Smooth muscle cell (in vitro differentiated cells): Measurements from ENCODE around the gene CCDC8. TPM values are rescaled to one million over a fixed set of nuclear protein-coding genes. Genes with fewer than 3 reads are reported as not detected.

ENCODE experiments used
- DNase-seq: peaks from one replicate; lab custom pipeline; 2025; ENCODE audit not compliant: unreplicated experiment; lab: John Stamatoyannopoulos, UW
- H2AFZ ChIP-seq: fragments of 200-600 bp; sonication (generic); 2 replicates; pipeline ENCODE4 v1.6.0; 2016; ENCODE audit warnings: antibody characterized with exemption, low read depth, mild to moderate bottlenecking
- H3F3A ChIP-seq: fragments of 200-600 bp; sonication (generic); 2 replicates; pipeline ENCODE4 v1.6.0; 2017; ENCODE audit warnings: antibody characterized with exemption, low read depth
- H3K27ac ChIP-seq: fragments of 200-600 bp; sonication (generic); 2 replicates; pipeline ENCODE4 v1.5.1; 2016; ENCODE audit warnings: low read depth, mild to moderate bottlenecking
- H3K27me3 ChIP-seq: fragments of 200-600 bp; sonication (generic); 2 replicates; pipeline ENCODE4 v1.6.1; 2016; ENCODE audit warnings: low read depth, mild to moderate bottlenecking
- H3K36me3 ChIP-seq: fragments of 200-600 bp; sonication (generic); 2 replicates; pipeline ENCODE4 v1.5.1; 2016; ENCODE audit warnings: low read depth
- H3K4me1 ChIP-seq: fragments of 200-600 bp; sonication (generic); 2 replicates; pipeline ENCODE4 v1.5.1; 2016; ENCODE audit warnings: low read depth
- H3K4me2 ChIP-seq: fragments of 200-600 bp; sonication (generic); 2 replicates; pipeline ENCODE4 v1.6.0; 2016; ENCODE audit warnings: mild to moderate bottlenecking
- H3K4me3 ChIP-seq: fragments of 200-600 bp; sonication (generic); 2 replicates; pipeline ENCODE4 v1.5.1; 2016; ENCODE audit warnings: mild to moderate bottlenecking
- H3K79me2 ChIP-seq: fragments of 200-600 bp; sonication (generic); 2 replicates; pipeline ENCODE4 v1.6.0; 2016; ENCODE audit warnings: low read depth, mild to moderate bottlenecking
- H3K9ac ChIP-seq: fragments of 200-600 bp; sonication (generic); 2 replicates; pipeline ENCODE4 v1.6.0; 2016; ENCODE audit warnings: low read depth
- H3K9me3 ChIP-seq: fragments of 200-600 bp; sonication (generic); replicated peaks from 2 replicates; pipeline ENCODE4 v1.5.1; 2016; ENCODE audit warnings: low read depth
- H4K20me1 ChIP-seq: fragments of 200-600 bp; sonication (generic); 2 replicates; pipeline ENCODE4 v1.6.0; 2016; ENCODE audit warnings: low read depth
- CTCF ChIP-seq: fragments of 200-600 bp; sonication (generic); IDR thresholded peaks from 2 replicates; pipeline ENCODE4 v1.5.1; 2017; ENCODE audit warnings: borderline replicate concordance, mild to moderate bottlenecking, antibody characterized with exemption; ENCODE audit not compliant: insufficient read depth, poor library complexity, severe bottlenecking
- WGBS: methylation state at CpG from one replicate; pipeline ENCODE4 v1.1.7; 2016; ENCODE audit warnings: low lambda C conversion rate; 5-methylcytosine and 5-hydroxymethylcytosine counted together
- polyA plus RNA-seq: library from polyadenylated mRNA; unstranded; fragments of >200 nt; fragmentation: Nextera tagmentation; extraction: Ambion mirVana; gene quantifications from 2 replicates; pipeline ENCODE4 v1.2.1, GENCODE V29; 2016
- total RNA-seq: library from RNA; depleted of rRNA; stranded (reverse); fragments of >200 nt; gene quantifications from 2 replicates; pipeline ENCODE4 v1.2.3, GENCODE V29; 2014

The CCDC8 gene
- total and polyA plus RNA-seq, 2 experiments from 2014 or later: 17.9 to 44.5 TPM

DNA sequence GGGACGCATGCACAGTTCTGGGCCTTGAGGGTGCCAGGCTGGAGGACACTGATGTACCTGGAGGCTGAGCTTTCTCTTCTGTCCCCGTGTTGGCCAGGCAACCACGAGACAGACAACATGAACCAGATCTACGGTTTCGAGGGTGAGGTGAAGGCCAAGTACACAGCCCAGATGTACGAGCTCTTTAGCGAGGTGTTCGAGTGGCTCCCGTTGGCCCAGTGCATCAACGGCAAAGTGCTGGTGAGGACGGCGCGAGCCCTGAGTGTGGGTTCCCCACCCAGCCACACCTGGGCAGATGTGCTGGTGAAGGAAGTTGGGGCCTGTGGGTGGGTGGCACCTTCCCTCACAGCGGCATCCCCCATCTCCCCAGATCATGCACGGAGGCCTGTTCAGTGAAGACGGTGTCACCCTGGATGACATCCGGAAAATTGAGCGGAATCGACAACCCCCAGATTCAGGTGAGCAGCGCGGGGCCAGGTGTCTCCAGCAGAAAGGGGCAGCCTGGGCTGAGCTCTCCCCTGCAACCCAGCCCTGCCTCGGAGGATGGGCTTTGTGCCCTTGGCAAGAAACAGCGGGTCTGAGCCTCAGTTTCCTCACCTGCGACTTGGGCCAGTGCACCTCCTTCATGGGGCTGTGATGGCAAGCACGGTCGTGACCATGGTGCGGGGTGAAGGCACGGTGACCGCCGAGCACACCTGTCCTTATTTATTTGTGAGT is 26.2 kb downstream of the CCDC8 start:
- peaks cover 5% of the 10 kb centered on the region for H3K36me3 ChIP-seq
- 98% methylated on average over 30 of the region's 30 CpGs for WGBS
- no peaks in the 10 kb centered on the region for H3K9me3 ChIP-seq
- DNase-seq: no peak
- H3K4me3 ChIP-seq: no peak overlapping the region
- no peaks in the 10 kb centered on the region for H3K4me1 ChIP-seq
- H2AFZ ChIP-seq: no peak overlapping the region
- no peak overlapping the region for H3K9ac ChIP-seq
- no peak for TF ChIP-seq CTCF
- no peaks in the 10 kb centered on the region for H3K79me2 ChIP-seq
- peaks cover under 1% of the 10 kb centered on the region for H3F3A ChIP-seq
- no peak overlapping the region for H3K4me2 ChIP-seq
- H3K27me3 ChIP-seq: no peaks in the 10 kb centered on the region
- H3K27ac ChIP-seq: no peak overlapping the region
- H4K20me1 ChIP-seq: peaks cover 3% of the 10 kb centered on the region

- Histone ChIP-seq H3K9me3 (no peaks in the 10 kb centered on the region), H2AFZ (no peak overlapping the region), H4K20me1 (peaks cover 13% of the 10 kb centered on the region), H3K4me3 (no peak overlapping the region), H3K36me3 (peaks cover 10% of the 10 kb centered on the region), H3K27ac (no peak overlapping the region), H3K4me1 (no peaks in the 10 kb centered on the region), H3K27me3 (no peaks in the 10 kb centered on the region), H3F3A (no peaks in the 10 kb centered on the region), H3K9ac (no peak overlapping the region), H3K4me2 (no peak overlapping the region), H3K79me2 (no peaks in the 10 kb centered on the region)
- no peak for DNase-seq
- TF ChIP-seq CTCF: no peak
- 97% methylated on average over 10 of the region's 10 CpGs for WGBS
Measured at GRCh38 chr19:46386151-46386550, 27.2 kb downstream of the CCDC8 start.

GRCh38 chr19:46385636-46386035 is 27.7 kb downstream of the CCDC8 start:
- TF ChIP-seq CTCF: no peak
- no peaks in the 10 kb centered on the region for H3K4me1 ChIP-seq
- no peak overlapping the region for H3K9ac ChIP-seq
- H3K79me2 ChIP-seq: no peaks in the 10 kb centered on the region
- no peak for DNase-seq
- H3F3A ChIP-seq: no peaks in the 10 kb centered on the region
- H3K9me3 ChIP-seq: no peaks in the 10 kb centered on the region
- no peaks in the 10 kb centered on the region for H3K27me3 ChIP-seq
- peaks cover 11% of the 10 kb centered on the region for H3K36me3 ChIP-seq
- 88% methylated on average over 11 of the region's 11 CpGs for WGBS
- H2AFZ ChIP-seq: no peak overlapping the region
- peaks cover 17% of the 10 kb centered on the region for H4K20me1 ChIP-seq
- no peak overlapping the region for H3K27ac ChIP-seq
- no peak overlapping the region for H3K4me3 ChIP-seq
- no peak overlapping the region for H3K4me2 ChIP-seq

DNA sequence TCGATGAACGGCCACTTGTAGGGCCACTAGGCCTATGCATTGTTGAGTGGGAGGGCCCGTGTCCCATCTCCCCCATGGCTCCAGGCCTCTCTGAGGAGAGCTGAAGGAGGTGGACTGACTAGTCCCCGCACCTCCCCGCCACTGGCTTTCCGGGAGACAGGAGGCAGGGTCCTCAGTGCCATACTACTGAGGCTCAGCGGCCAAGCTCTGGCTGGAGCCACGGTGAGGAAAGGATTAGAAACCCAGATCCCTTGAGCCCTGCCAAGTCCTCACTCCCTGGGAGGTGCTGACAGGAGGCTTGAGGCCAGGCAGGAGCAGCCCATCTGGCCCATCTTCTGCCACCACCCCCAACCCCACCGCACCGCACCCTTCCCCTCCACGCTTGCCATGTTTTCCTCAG is 29.0 kb downstream of the CCDC8 start:
- no peak for DNase-seq
- no peak for TF ChIP-seq CTCF

More for the DNA sequence above, 29.0 kb downstream of the CCDC8 start:
- Histone ChIP-seq H3F3A (no peaks in the 10 kb centered on the region), H3K4me2 (no peak overlapping the region), H3K79me2 (no peaks in the 10 kb centered on the region), H2AFZ (no peak overlapping the region), H3K4me3 (no peak overlapping the region), H3K27me3 (no peaks in the 10 kb centered on the region), H3K36me3 (peaks cover 11% of the 10 kb centered on the region), H3K9me3 (no peaks in the 10 kb centered on the region), H3K27ac (no peak overlapping the region), H3K9ac (no peak overlapping the region), H3K4me1 (no peaks in the 10 kb centered on the region), H4K20me1 (peaks cover 17% of the 10 kb centered on the region)
- WGBS: 92% methylated on average over 11 of the region's 11 CpGs
